Mucosa of rectum (tissue), 2 donors: ENCODE measurements around the gene ADAM12.

ENCODE experiments used
- H3K27ac ChIP-seq, 2 donors: one replicate each; pipeline ENCODE4 v1.7.0; 2013; ENCODE audit warnings: inconsistent platforms in 2 of 2, low read depth in 2 of 2, low read length in 2 of 2
- H3K27me3 ChIP-seq, 2 donors: one replicate each; pipeline ENCODE4 v1.7.0; 2013; ENCODE audit warnings: low read length in 2 of 2; ENCODE audit not compliant: control insufficient read depth in 2 of 2, insufficient read depth in 2 of 2
- H3K36me3 ChIP-seq, 2 donors: one replicate each; pipeline ENCODE4 v1.7.0; 2013; ENCODE audit warnings: low read length in 2 of 2; ENCODE audit not compliant: control insufficient read depth in 2 of 2, insufficient read depth in 2 of 2
- H3K4me1 ChIP-seq, 2 donors: one replicate each; pipeline ENCODE4 v1.7.0; 2013; ENCODE audit warnings: low read length in 2 of 2, mild to moderate bottlenecking in 1 of 2; ENCODE audit not compliant: control insufficient read depth in 2 of 2, insufficient read depth in 2 of 2
- H3K4me3 ChIP-seq, 2 donors: one replicate each; pipeline ENCODE4 v1.7.0; 2013; ENCODE audit warnings: low read length in 2 of 2
- H3K9ac ChIP-seq, 2 donors: one replicate each; pipeline ENCODE4 v1.7.0; 2013; ENCODE audit warnings: low read length in 2 of 2, low read depth in 1 of 2, mild to moderate bottlenecking in 1 of 2
- H3K9me3 ChIP-seq, 2 donors: one replicate each; pipeline ENCODE4 v1.7.0; 2013; ENCODE audit warnings: low read length in 2 of 2; ENCODE audit not compliant: control insufficient read depth in 2 of 2
- donor health status: healthy.
- donor health status: Normal muscosa, but diverticular disease.

The ADAM12 gene

GRCh38 chr10:126169899-126170298 is 218.4 kb downstream of the ADAM12 start:
- H3K9me3 ChIP-seq, result no peaks in the 10 kb centered on the region
- no peak overlapping the region for H3K4me3 ChIP-seq
- no peak overlapping the region for H3K9ac ChIP-seq
- no peaks in the 10 kb centered on the region for H3K4me1 ChIP-seq
- H3K27ac ChIP-seq, result no peak overlapping the region
- H3K27me3 ChIP-seq, result no peaks in the 10 kb centered on the region
- H3K36me3 ChIP-seq, result no peaks in the 10 kb centered on the region

GRCh38 chr10:126166797-126167196 is 221.5 kb downstream of the ADAM12 start:
- Histone ChIP-seq H3K9ac (no peak overlapping the region), H3K9me3 (no peaks in the 10 kb centered on the region), H3K27ac (no peak overlapping the region), H3K27me3 (no peaks in the 10 kb centered on the region), H3K4me1 (no peaks in the 10 kb centered on the region), H3K4me3 (no peak overlapping the region), H3K36me3 (no peaks in the 10 kb centered on the region)

- H3K36me3 ChIP-seq, result no peaks in the 10 kb centered on the region
- no peak overlapping the region for H3K9ac ChIP-seq
- H3K4me3 ChIP-seq, result no peak overlapping the region
- no peaks in the 10 kb centered on the region for H3K4me1 ChIP-seq
- H3K27me3 ChIP-seq, result no peaks in the 10 kb centered on the region
- H3K27ac ChIP-seq, result no peak overlapping the region
- H3K9me3 ChIP-seq, result no peaks in the 10 kb centered on the region
Measured at GRCh38 chr10:126165874-126166273, 222.4 kb downstream of the ADAM12 start.

GRCh38 chr10:126163506-126163905 is 224.8 kb downstream of the ADAM12 start:
- no peak overlapping the region for H3K27ac ChIP-seq
- no peaks in the 10 kb centered on the region for H3K9me3 ChIP-seq
- no peak overlapping the region for H3K9ac ChIP-seq
- H3K4me1 ChIP-seq, result no peaks in the 10 kb centered on the region
- no peaks in the 10 kb centered on the region for H3K36me3 ChIP-seq
- H3K27me3 ChIP-seq, result no peaks in the 10 kb centered on the region
- no peak overlapping the region for H3K4me3 ChIP-seq

- no peaks in the 10 kb centered on the region for H3K4me1 ChIP-seq
- H3K9ac ChIP-seq, result no peak overlapping the region
- H3K4me3 ChIP-seq, result no peak overlapping the region
- no peaks in the 10 kb centered on the region for H3K9me3 ChIP-seq
- no peak overlapping the region for H3K27ac ChIP-seq
- no peaks in the 10 kb centered on the region for H3K27me3 ChIP-seq
- no peaks in the 10 kb centered on the region for H3K36me3 ChIP-seq
Measured at GRCh38 chr10:126161691-126162090, 226.6 kb downstream of the ADAM12 start.

- H3K4me1 ChIP-seq, result no peaks in the 10 kb centered on the region
- no peak overlapping the region for H3K27ac ChIP-seq
- no peak overlapping the region for H3K4me3 ChIP-seq
- H3K9me3 ChIP-seq, result no peaks in the 10 kb centered on the region
- no peaks in the 10 kb centered on the region for H3K36me3 ChIP-seq
- H3K9ac ChIP-seq, result no peak overlapping the region
- H3K27me3 ChIP-seq, result no peaks in the 10 kb centered on the region
Measured at GRCh38 chr10:126160971-126161630, 227.2 kb downstream of the ADAM12 start.

GRCh38 chr10:126160571-126160970 is 227.7 kb downstream of the ADAM12 start:
- H3K4me1 ChIP-seq, result no peaks in the 10 kb centered on the region
- H3K9ac ChIP-seq, result no peak overlapping the region
- H3K4me3 ChIP-seq, result no peak overlapping the region
- no peak overlapping the region for H3K27ac ChIP-seq
- H3K27me3 ChIP-seq, result no peaks in the 10 kb centered on the region
- H3K9me3 ChIP-seq, result no peaks in the 10 kb centered on the region
- H3K36me3 ChIP-seq, result no peaks in the 10 kb centered on the region

- no peaks in the 10 kb centered on the region for H3K27me3 ChIP-seq
- H3K9ac ChIP-seq, result no peak overlapping the region
- no peaks in the 10 kb centered on the region for H3K4me1 ChIP-seq
- no peaks in the 10 kb centered on the region for H3K36me3 ChIP-seq
- no peak overlapping the region for H3K4me3 ChIP-seq
- no peak overlapping the region for H3K27ac ChIP-seq
- no peaks in the 10 kb centered on the region for H3K9me3 ChIP-seq
Measured at GRCh38 chr10:126158133-126158892, 230.0 kb downstream of the ADAM12 start.

- no peak overlapping the region for H3K27ac ChIP-seq
Measured at GRCh38 chr10:126157189-126157588, 231.1 kb downstream of the ADAM12 start.

GRCh38 chr10:126156503-126156902 is 231.8 kb downstream of the ADAM12 start:
- Histone ChIP-seq H3K9me3 (no peaks in the 10 kb centered on the region), H3K9ac (no peak overlapping the region), H3K27me3 (no peaks in the 10 kb centered on the region), H3K36me3 (no peaks in the 10 kb centered on the region), H3K27ac (no peak overlapping the region), H3K4me3 (no peak overlapping the region), H3K4me1 (no peaks in the 10 kb centered on the region)

More at GRCh38 chr10:126157189-126157588, 231.1 kb downstream of the ADAM12 start:
- Histone ChIP-seq H3K9ac (no peak overlapping the region), H3K36me3 (no peaks in the 10 kb centered on the region), H3K4me1 (no peaks in the 10 kb centered on the region), H3K4me3 (no peak overlapping the region), H3K9me3 (no peaks in the 10 kb centered on the region), H3K27me3 (no peaks in the 10 kb centered on the region)
